Occipital lobe (tissue), 2 donors: Measurements from ENCODE around the gene EPS15. TPM values are rescaled to one million over a fixed set of nuclear protein-coding genes. Genes with fewer than 3 reads are reported as not detected.
"Not testable (repeated sequence)": the region's sequence is repeated elsewhere in the genome, so short reads cannot be mapped to it uniquely, and the experiment has no call there.

Source experiments
- DNase-seq: peaks from one replicate; lab custom pipeline; 2025; lab: John Stamatoyannopoulos, UW
- total RNA-seq: library from RNA; depleted of rRNA; stranded (reverse); fragments of >200 nt; gene quantifications from one replicate; pipeline ENCODE4 v1.2.3, GENCODE V29; 2014

The EPS15 gene
- total RNA-seq, 1 donor from 2014 or later: 189 TPM

DNA sequence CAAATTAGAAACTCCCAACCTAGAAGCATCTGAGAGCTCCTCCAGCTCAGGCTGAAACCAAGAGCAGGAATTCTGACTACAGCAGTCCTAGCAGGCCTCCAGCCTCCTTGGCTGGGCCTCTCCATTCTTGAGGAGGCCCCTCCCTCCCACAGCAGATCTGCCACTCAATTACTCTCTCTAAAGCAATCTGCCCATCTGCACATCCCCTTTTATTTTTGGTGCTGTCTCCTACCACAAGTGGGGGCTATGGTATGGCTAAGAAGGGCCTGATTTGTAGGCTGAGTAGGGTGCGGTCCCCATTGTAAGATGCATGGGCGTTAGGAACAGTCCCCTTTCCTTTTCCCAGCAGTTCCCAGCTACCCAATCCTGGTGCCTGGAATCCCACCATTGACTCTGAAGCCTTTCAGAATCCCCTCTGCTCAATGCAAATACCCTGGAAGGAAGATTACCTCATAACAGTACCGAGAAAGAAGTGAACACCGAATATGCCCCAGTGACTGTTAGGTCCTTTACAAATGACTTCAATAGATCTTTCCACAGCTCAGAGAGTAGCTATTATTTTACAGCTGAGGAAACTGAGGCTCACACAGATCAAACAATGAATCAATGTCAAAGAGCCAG, 177.1 kb downstream of the EPS15 start:
- no peak for DNase-seq

- no peak for DNase-seq
Measured at GRCh38 chr1:51340380-51340779, 178.7 kb downstream of the EPS15 start.

GRCh38 chr1:51336711-51337110, 182.4 kb downstream of the EPS15 start:
- no peak for DNase-seq

DNA sequence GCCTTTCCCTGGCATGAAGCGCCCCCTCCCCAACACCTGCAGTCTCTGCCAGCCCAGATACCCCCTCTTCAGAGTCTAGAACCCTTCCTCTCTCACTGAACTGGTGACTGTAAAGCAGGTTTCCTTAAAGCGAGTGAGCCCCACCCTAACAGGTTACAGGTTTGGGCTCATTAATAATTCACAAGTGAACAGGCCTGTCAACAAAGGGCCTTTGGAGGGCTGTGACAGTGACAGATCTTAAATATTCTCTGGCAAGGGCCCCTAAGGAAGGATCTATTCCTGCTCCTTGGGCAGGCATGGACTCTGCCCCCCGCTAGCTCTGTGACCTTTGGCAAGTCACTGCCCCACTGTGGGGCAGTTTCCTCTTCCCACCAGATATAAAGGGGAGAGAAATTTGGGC, 183.1 kb downstream of the EPS15 start:
- DNase-seq: no peak

- no peak for DNase-seq
Measured at GRCh38 chr1:51331206-51332100, 187.6 kb downstream of the EPS15 start.

DNA sequence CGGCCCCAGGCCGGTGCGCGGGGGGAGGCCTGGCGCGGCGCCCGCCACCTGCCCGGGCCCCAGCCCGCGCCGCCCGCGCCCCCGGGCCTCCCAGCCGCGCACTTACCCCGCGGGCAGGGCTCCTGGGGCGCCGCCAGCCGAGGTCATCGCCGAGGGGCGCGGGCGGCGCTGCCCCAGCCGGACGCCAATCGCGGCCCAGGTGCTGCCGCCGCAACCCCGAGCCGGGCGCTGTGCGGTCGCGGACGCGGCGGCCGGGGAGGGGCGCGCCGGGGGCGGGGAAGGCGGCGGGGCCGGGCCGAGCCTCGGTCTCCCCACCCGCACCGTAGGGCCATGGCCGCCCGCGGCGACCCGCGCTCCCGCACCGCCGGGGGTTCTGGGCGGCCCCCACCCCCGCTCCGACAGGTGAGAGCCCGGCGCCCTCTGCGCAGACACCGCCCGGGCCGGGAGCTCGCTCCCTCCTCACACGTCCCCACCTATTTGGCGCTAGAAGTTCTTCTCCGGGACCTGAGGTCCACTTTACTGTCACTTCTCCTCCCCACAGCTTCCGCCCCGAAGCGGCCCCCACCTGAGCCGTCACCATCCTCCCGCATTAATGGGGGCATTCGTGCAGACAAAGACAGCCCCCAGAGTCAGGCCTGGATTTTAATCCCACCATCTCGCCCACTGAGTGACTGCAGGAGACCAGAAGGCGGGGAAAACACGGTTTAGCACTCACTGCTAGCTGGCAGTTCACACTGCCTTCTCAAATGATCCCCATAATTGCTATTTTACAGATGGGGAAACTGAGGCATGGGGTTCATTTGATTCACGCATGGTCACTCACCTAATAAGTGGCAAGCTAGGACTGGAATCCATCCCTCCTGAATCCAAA, 188.5 kb downstream of the EPS15 start, which contains the start of gene TTC39A:
Gene TTC39A (minus strand): TSS at position 232 of the 871 bp plus-strand sequence. CDS start 85 bp downstream, at position 147.
- DNase-seq: no peak

DNA sequence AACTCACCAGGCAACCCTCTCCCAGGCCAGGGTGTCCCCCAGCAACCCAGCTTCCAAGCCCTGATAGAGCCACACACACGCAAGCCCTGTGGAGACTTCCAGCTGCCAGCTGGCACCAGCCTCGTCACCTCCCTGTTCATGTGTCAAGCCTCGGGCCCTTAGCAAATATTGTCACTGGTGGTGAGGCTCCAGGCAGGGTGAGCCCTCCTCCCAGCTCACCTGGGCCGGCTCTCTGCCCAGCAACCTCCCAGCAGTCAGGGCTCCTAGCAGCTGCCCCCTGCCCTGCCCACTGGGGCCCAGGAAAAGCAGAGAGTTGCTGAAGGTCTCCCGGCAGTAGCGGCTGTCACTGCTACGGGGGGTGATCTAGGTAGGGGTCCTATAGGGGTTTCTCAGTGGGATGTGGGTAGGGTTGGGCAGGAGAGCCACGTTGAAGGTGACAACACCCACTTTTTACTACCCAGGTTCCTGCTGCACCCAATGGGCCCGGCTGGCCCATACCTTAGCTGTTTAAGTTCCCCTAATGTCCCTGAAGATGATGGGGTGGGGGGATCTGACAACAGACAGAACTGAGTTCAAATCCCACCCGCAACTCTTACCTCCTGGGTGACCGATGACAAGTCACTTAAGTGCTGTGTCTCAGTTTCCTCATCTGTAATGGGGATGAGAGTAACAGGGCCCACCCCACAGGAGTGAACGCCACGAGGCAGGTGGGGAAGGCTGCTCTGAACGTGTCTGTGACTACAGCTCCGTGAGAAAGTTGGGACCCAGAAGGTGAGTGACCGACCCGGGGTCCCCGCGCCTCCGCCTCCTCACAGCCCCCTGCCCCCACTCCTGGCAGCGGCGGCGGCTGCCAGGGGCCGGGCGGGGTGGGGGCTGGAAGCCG, 189.4 kb downstream of the EPS15 start:
- DNase-seq: no peak

GRCh38 chr1:51328926-51329325, 190.1 kb downstream of the EPS15 start:
- no peak for DNase-seq

DNA sequence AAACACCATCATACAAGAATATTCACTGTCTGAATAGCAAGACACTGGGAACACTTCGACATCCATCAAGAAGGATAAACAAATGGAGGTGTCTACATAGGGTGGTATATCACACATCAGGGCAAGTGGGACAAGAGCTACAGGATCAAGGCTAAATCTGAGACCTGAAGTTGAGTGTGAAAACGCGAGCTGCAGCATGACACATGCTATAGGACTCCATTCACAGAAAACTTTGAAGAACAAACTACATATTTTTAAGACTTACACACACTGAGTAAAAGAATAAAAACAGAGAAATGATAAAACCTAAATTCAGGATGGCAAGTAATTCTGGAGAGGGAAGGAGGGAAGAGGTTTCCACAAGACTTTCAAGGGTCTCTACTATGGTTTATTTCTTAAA, 190.8 kb downstream of the EPS15 start:
- no peak for DNase-seq

GRCh38 chr1:51327386-51327785, 191.7 kb downstream of the EPS15 start:
- no peak for DNase-seq

DNA sequence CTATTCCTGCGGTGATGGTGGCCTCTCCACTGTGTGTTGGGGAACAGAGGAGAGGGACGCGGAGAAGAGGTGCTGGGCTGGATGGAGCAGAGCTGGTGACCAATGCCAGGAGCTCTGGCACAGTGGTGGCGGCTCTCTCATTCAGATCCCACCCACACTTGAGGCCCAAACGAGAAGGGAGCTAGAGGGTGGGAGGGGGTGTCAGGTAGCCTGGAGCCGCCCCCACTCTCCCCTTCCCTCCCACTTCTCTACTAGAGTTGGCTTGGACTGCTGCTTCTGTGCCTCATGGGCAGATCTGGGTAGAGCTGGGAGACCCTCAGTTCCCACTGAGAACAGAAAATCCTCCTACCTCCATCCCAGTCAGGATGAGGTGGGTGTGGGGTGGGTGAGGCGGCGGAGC, 192.2 kb downstream of the EPS15 start:
- DNase-seq: no peak

DNA sequence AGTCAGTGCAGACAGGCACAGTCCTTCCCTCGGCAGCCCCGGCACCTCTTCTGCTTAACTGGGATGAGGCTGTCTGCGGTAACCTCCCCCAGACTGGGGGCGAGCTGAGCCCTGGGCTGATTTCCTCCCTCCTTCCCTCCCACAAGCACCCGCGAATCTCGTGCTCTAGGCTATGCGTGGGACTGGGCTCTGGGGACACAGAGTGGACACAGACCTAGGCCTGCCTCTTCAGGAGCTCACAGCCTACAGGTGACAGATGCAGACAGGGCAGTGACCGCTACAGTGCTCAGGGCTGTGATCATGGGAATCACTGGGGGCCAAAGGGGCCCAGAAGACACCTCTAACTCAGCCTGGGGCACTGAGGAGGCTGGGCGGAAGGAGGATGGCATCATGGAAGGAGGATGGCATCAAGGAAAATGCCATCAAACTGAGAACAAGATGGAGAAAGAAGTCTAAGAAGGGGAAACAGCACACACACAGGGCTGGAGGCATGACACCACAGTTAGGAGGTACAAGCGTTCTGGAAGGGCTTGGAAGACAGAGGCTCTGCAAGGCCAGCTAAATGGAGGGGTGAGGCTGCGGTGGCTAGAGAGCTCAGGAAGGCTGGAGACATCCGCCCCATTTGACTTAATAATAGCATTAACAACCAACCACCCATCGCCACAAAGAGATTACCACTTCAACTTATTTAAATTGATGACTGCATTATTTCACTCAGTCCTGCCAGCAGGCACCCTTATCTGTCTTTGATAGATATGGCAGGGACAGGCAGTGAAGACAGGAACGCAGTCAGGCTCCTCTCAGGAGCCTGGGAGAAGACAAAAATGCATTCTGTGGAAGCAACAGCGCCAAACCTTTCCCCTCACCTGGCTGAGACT, 192.9 kb downstream of the EPS15 start:
- DNase-seq: no peak

DNA sequence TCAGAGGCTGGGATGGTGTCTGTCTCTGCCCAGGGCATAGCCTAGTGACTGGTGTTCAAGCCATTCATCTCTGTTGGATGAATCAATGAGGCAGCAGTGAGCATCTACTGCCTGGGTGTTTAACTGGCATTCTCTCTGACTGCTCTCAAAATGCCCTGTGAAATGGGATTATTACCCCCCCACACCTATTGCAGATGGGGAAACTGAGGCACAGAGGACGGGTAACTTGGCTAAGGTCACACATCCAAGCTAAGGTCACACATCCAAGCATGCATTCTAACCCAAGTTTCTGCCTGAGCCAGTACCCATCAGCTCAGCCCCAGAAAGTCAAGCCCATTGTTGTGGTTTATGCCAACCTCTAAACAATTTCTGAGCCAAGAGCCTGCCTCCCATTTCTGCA, 193.7 kb downstream of the EPS15 start:
- no peak for DNase-seq

GRCh38 chr1:51325011-51325385, 194.1 kb downstream of the EPS15 start:
- not testable (repeated sequence) for DNase-seq

GRCh38 chr1:51324251-51325010, 194.6 kb downstream of the EPS15 start:
- DNase-seq: no peak

DNA sequence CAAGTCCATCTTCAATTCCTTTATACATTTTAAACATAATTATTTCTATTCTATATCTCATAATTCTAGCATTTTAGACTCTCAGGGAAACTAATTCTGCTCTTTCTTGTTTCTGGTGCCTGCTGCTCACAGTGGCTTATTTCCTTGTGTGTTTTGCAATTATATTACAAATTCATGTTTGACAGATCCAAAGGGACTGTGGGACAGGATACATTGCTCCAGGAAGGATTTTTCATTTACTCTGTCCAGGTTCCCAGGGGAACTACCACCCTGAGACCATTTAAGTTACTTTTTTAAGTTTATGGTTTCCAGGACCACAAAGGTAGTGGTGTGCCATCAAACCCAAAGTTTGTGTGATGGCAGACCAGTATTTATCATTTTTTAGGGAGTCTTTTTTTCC, 195.3 kb downstream of the EPS15 start:
- no peak for DNase-seq

DNA sequence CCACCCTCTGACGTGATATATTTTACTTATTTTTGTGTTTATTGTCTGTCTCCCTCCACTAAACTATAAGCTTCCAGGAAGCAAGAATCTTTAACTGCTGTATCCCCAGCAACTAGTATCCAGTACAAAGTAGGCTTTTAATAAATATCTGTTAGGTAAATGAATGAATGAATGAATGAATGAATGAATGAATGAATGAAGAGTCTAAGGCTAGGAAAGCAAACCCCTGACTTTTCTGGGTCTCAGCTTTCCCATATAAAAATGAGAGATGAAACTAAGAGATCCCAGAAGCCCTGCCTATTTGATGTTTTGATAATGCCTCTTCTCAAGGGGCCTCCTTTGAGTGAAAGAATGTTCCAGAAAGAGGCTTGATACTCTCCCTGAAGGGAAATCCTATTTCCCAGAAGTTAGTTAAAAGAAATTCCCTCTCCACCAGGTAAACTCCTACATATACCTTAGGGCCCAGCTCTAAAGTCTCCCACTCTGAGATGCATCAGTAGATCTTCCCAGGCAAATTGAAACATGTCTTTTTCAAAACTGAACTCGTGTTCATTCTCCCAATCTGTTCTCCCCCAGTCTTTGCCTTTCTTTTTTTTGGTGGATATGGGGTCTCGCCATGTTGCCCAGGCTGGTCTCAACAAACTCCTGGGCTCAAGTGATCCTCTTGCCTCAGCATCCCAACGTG, 196.5 kb downstream of the EPS15 start:
- DNase-seq: no peak

DNA sequence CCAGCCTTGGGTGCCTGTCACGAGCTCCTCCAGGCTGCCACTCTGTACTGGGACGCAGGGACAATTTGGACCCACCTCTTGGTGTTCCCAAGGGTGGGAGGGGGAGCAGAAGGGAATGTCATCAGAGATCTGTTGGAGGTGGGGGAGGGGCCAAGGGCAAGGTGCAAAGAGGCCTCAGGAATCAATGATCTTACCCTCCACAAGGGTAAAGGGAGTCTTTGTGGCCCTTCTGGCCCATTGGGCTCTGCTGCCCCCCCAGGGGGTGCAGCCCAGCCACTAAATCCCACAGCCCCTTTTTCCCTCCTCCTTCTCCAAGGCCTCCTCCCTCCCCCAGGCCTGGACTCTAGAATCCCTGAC, 197.2 kb downstream of the EPS15 start:
- DNase-seq: no peak
